Fibroblast of lung (primary cell): Measurements from ENCODE around the gene S100P. TPM values are rescaled to one million over a fixed set of nuclear protein-coding genes. Genes with fewer than 3 reads are reported as not detected.

Experiments used
- DNase-seq, 2 donors: peaks; one replicate each; pipeline versions ENCODE4 v3.0.0 to v3.0.0-alpha.2; 2010; ENCODE audit warnings: low read depth in 2 of 2
- H2AFZ ChIP-seq: 2 replicates; pipeline ENCODE4 v1.5.1; 2012; ENCODE audit warnings: low read length, control low read depth, inconsistent platforms
- H3K27ac ChIP-seq: 2 replicates; pipeline ENCODE4 v1.5.1; 2011; ENCODE audit warnings: low read length, control low read depth; ENCODE audit not compliant: insufficient read depth
- H3K27me3 ChIP-seq: 2 replicates; pipeline ENCODE4 v1.5.1; 2011; ENCODE audit warnings: mild to moderate bottlenecking, low read length; ENCODE audit not compliant: control insufficient read depth, insufficient read depth
- H3K36me3 ChIP-seq: 2 replicates; pipeline ENCODE4 v1.5.1; 2011; ENCODE audit warnings: low read length; ENCODE audit not compliant: control insufficient read depth, insufficient read depth
- H3K4me1 ChIP-seq: 2 replicates; pipeline ENCODE4 v1.5.1; 2011; ENCODE audit warnings: low read length; ENCODE audit not compliant: control insufficient read depth, insufficient read depth; ENCODE audit errors: extremely low read depth
- H3K4me2 ChIP-seq: 2 replicates; pipeline ENCODE4 v1.5.1; 2011; ENCODE audit warnings: low read length, control low read depth; ENCODE audit not compliant: insufficient read depth; ENCODE audit errors: extremely low read depth
- H3K4me3 ChIP-seq, 4 experiments: fragments of 200-600 bp in 1 of 4; sonication (generic) in 1 of 4; replicated peaks in 1 of 4; 2 replicates each; pipeline ENCODE4 v1.5.1; 2011 to 2016; ENCODE audit warnings: low read length in 4 of 4, low read depth in 3 of 4, mild to moderate bottlenecking in 3 of 4, control low read depth in 2 of 4, inconsistent platforms in 1 of 4, mixed read lengths in 1 of 4; ENCODE audit not compliant: insufficient read depth in 1 of 4; ENCODE audit errors: control extremely low read depth in 1 of 4
- H3K79me2 ChIP-seq: 2 replicates; pipeline ENCODE4 v1.5.1; 2012; ENCODE audit warnings: mild to moderate bottlenecking, low read length, inconsistent platforms; ENCODE audit not compliant: control insufficient read depth, insufficient read depth
- H3K9ac ChIP-seq: 2 replicates; pipeline ENCODE4 v1.5.1; 2011; ENCODE audit warnings: mild to moderate bottlenecking, low read length, control low read depth; ENCODE audit not compliant: insufficient read depth
- H3K9me3 ChIP-seq: 2 replicates; pipeline ENCODE4 v1.5.1; 2012; ENCODE audit warnings: low read depth, low read length; ENCODE audit not compliant: control insufficient read depth, insufficient read depth
- H4K20me1 ChIP-seq: 2 replicates; pipeline ENCODE4 v1.5.1; 2011; ENCODE audit warnings: low read length; ENCODE audit not compliant: control insufficient read depth, insufficient read depth; ENCODE audit errors: extremely low read depth
- CTCF ChIP-seq, 2 donors: IDR thresholded peaks in 1 of 2; conservative IDR thresholded peaks in 1 of 2; 1 replicate in 1 of 2; 2 replicates in 1 of 2; pipeline ENCODE4 v1.5.1; 2011 to 2012; ENCODE audit warnings: low read length in 2 of 2, control low read depth in 1 of 2, inconsistent platforms in 1 of 2, low read depth in 1 of 2, mild to moderate bottlenecking in 1 of 2
- EZH2 ChIP-seq: IDR thresholded peaks from 2 replicates; pipeline ENCODE4 v1.5.1; 2012; ENCODE audit warnings: low read length, control low read depth, mild to moderate bottlenecking; ENCODE audit errors: missing control alignments
- polyA plus RNA-seq, 2 donors: library from polyadenylated mRNA; depleted of rRNA in 1 of 2; stranded (reverse) in 1 of 2; unstranded in 1 of 2; fragments of >200 nt; gene quantifications; 2 replicates each; pipeline ENCODE4 v1.2.1, GENCODE V29; 2011 to 2012; ENCODE audit warnings: missing spikeins in 1 of 2
- total RNA-seq: library from RNA; depleted of rRNA; stranded (reverse); fragments of >200 nt; gene quantifications from 2 replicates; pipeline ENCODE4 v1.2.1, GENCODE V29; 2014

S100P gene
- total and polyA plus RNA-seq, 2 donors (not counting 1 experiment from before 2014, with no cell fraction given) = not detected

- Histone ChIP-seq H3K4me3 (no peak overlapping the region), H3K79me2 (no peaks in the 10 kb centered on the region), H3K9ac (no peak overlapping the region), H3K27me3 (no peaks in the 10 kb centered on the region), H2AFZ (no peak overlapping the region), H3K36me3 (no peaks in the 10 kb centered on the region), H3K4me2 (no peak overlapping the region), H3K4me1 (peaks cover 4% of the 10 kb centered on the region), H3K9me3 (no peaks in the 10 kb centered on the region), H4K20me1 (no peaks in the 10 kb centered on the region), H3K27ac (peak overlapping the region; percentile 14)
- DNase-seq = no peak
- no peak for TF ChIP-seq CTCF (conservative IDR thresholded peaks at IDR 0.05 in 1 of 2, IDR thresholded peaks at IDR 0.05 in 1 of 2; ENCODE audit: low read depth in 1 of 2, low read length in 2 of 2)
- TF ChIP-seq EZH2 = no peak
Measured at GRCh38 chr4:6695660-6696610, 2.3 kb downstream of the S100P start.

GRCh38 chr4:6696611-6697010 is 2.9 kb downstream of the S100P start:
- no peak overlapping the region for H3K4me3 ChIP-seq
- H3K9ac ChIP-seq = no peak overlapping the region
- H3K9me3 ChIP-seq = no peaks in the 10 kb centered on the region
- no peak overlapping the region for H3K4me2 ChIP-seq
- no peaks in the 10 kb centered on the region for H3K36me3 ChIP-seq
- no peak overlapping the region for H2AFZ ChIP-seq
- no peak overlapping the region for H3K27ac ChIP-seq
- peaks cover 4% of the 10 kb centered on the region for H3K4me1 ChIP-seq
- no peaks in the 10 kb centered on the region for H4K20me1 ChIP-seq
- no peak for DNase-seq
- TF ChIP-seq EZH2 (no peak), CTCF (conservative IDR thresholded peaks at IDR 0.05 in 1 of 2, IDR thresholded peaks at IDR 0.05 in 1 of 2; ENCODE audit: low read depth in 1 of 2, low read length in 2 of 2) (no peak)
- no peaks in the 10 kb centered on the region for H3K79me2 ChIP-seq
- no peaks in the 10 kb centered on the region for H3K27me3 ChIP-seq

GRCh38 chr4:6697131-6697530 is 3.5 kb downstream of the S100P start:
- Histone ChIP-seq H3K79me2 (no peaks in the 10 kb centered on the region), H4K20me1 (no peaks in the 10 kb centered on the region)
- DNase-seq = no peak

More at GRCh38 chr4:6697131-6697530, 3.5 kb downstream of the S100P start:
- TF ChIP-seq EZH2 = no peak
- H3K27me3 ChIP-seq = no peaks in the 10 kb centered on the region
- H3K4me2 ChIP-seq = no peak overlapping the region
- H3K4me1 ChIP-seq = peaks cover 4% of the 10 kb centered on the region
- no peak overlapping the region for H3K27ac ChIP-seq
- no peak overlapping the region for H3K9ac ChIP-seq
- no peaks in the 10 kb centered on the region for H3K9me3 ChIP-seq
- H2AFZ ChIP-seq = no peak overlapping the region
- no peaks in the 10 kb centered on the region for H3K36me3 ChIP-seq
- no peak overlapping the region for H3K4me3 ChIP-seq
